Limb (tissue), 2 donors: ENCODE results near the gene KRTAP5-1.
A peak's percentile ranks its signal among the peaks of the same experiment; 100 is the strongest.
"Not testable (repeated sequence)": the region's sequence is repeated elsewhere in the genome, so short reads cannot be mapped to it uniquely, and the experiment has no call there.

Experiments
- DNase-seq, 2 donors: peaks; one replicate each; pipeline ENCODE4 v3.0.0-alpha.2; 2016; ENCODE audit errors: extremely low spot score in 2 of 2

The KRTAP5-1 gene

DNA sequence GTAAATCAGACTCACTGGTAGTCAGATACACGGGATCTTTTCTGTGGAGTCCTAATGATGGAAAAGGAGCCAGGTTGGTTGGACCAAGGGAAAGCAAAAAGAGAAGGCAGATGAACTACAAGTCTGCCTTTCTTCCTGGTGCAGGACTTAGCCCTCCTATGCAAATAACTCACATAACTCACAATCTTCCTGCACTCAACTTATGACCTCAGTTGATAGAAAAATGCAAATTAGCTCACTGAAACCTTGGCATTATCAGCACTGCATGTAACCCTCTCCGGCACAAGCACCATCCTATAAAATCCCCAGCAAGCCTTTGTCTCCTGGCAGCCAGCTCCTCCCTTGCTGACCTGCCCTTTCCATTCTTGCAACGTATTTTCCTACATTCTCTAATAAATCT, 16.6 kb upstream of the KRTAP5-1 start:
- DNase-seq: not testable (repeated sequence)

- no peak for DNase-seq
These were observed 15.5 kb upstream of the KRTAP5-1 start for GRCh38 chr11:1600626-1601025.

DNA sequence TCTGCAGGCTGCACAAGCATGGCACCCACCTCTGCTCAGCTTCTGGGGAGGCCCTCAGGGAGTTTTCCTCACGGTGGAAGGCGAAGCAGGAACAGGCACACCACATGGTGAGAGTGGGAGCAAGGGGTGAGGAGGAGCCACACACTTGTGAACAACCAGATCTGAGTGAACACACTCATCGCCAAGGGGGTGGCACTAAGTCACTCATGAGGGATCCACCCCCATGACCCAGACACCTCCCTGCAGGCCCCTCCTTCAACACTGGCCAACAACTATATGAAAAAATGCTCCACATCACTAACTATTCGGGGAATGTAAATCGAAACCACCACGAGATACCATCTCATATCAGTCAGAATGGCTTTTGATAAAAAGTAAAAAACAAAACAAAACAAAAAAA, 13.7 kb upstream of the KRTAP5-1 start:
- DNase-seq: no peak

DNA sequence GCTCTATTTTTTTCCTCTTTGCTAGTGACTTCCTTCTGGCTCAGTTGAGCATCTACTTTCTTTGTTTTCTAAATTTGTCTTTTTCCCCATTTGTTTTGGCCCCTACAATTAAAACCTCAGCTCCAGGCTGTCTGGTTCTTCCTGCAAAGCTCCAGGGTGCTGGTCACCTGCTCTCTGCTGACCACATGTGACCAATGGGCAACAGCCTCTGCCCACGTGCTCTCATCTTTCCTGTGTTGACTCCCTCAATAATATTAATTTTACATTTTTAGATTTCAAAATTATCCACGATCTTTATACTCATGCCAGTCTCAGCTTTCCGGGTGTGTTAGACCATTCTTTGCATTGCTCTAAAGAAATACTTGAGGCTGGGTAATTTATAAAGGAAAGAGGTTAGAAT, 13.3 kb upstream of the KRTAP5-1 start:
- not testable (repeated sequence) for DNase-seq

- no peak for DNase-seq
These were observed 12.9 kb upstream of the KRTAP5-1 start, which contains the start of gene KRTAP5-2 for GRCh38 chr11:1597994-1598380. Gene KRTAP5-2 (minus strand): TSS chr11:1598294. CDS start chr11:1598250, 44 bp downstream.

GRCh38 chr11:1597331-1597993, 12.4 kb upstream of the KRTAP5-1 start:
- no peak for DNase-seq

DNA sequence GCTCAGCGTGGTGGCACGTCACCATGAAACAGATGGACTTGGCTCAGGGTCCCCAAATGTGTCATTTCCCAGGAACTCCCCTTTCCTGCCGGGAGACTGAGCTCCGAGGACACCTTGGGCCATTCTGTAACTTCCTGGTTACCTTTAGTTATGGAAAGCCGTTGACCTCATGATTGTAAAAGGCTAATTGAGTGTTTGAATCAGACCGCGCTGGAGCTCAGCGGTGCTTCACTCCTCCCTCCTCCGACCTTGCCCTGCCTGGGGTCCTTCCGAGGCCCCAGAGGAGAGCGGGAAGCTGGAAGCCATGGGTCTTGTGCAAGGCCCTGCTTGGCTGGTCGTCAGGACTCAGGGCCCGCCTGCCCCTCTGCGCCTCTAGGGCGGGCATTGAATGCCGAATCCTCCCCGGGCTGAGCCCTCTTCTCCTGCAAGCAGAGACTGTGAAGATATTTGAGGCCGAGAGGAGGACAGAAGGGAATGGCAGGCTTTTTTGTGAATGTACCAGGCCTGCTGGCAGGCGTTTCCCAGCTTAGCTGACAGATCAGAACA, 11.6 kb upstream of the KRTAP5-1 start:
- not testable (repeated sequence) for DNase-seq

GRCh38 chr11:1595994-1596575, 11.0 kb upstream of the KRTAP5-1 start:
- not testable (repeated sequence) for DNase-seq

GRCh38 chr11:1592628-1593027, 7.5 kb upstream of the KRTAP5-1 start:
- no peak for DNase-seq

DNA sequence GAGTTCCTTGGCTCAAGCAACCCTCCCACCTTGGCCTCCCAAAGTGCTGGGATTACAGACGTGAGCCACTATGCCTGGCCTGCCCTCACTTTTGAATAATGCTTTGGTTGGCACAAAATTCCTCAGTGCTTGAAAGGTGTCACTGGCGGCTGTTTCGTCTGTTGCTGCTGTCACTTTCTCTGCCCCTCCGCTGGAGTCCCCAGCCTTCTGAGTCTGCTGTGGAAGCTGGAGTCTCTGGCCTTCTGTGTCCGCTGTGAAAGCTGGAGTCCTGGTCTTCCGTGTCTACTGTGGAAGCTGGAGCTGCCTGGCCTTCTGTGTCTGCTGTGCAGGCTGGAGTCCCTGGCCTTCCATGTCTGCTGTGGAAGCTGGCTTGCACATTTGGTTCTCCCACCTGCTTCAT, 4.9 kb upstream of the KRTAP5-1 start:
- no peak for DNase-seq

GRCh38 chr11:1589191-1589963, 4.3 kb upstream of the KRTAP5-1 start:
- DNase-seq: not testable (repeated sequence)

GRCh38 chr11:1586699-1587098, 1.6 kb upstream of the KRTAP5-1 start:
- no peak for DNase-seq

- DNase-seq: not testable (repeated sequence)
These were observed 2.2 kb downstream of the KRTAP5-1 start for GRCh38 chr11:1582909-1583308.

- no peak for DNase-seq
These were observed 3.1 kb downstream of the KRTAP5-1 start for GRCh38 chr11:1581976-1582375.

DNA sequence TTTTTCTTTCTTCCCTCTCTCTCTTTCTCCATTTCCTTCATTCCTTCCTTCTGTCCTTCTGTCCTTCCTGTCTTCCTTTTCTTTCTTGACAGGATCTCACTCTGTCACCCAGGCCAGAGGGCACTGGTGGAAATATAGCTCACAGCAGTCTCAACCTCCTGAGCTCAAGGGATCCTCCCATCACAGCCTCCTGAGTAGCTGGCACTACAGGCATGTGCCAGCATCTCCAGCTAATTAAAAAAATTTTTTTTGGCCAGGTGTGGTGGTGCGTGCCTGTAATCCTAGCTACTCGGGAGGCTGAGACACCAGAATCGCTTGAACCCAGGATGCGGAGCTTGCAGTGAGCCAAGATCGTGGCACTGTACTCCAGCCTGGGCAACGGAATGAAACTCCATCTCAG, 8.3 kb downstream of the KRTAP5-1 start:
- DNase-seq: no peak

GRCh38 chr11:1575756-1576155, 9.3 kb downstream of the KRTAP5-1 start:
- DNase-seq: not testable (repeated sequence)

DNA sequence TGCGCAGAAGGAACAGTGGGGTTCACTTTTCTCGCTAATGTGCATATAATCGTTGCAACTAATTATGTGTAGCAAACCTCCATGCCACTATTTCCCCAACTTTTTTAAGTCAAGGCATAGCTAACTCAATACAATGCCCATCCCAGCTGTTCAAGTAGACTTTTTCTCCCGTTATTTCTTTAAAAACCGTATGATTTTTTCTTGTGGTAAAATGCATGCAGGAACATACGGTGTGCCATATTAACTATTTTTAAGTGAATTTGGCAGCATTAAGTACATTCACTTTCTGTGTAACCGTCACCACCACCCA, 10.2 kb downstream of the KRTAP5-1 start:
- no peak for DNase-seq

GRCh38 chr11:1574238-1574932, 10.7 kb downstream of the KRTAP5-1 start:
- DNase-seq: peak; percentile 44 to 80

DNA sequence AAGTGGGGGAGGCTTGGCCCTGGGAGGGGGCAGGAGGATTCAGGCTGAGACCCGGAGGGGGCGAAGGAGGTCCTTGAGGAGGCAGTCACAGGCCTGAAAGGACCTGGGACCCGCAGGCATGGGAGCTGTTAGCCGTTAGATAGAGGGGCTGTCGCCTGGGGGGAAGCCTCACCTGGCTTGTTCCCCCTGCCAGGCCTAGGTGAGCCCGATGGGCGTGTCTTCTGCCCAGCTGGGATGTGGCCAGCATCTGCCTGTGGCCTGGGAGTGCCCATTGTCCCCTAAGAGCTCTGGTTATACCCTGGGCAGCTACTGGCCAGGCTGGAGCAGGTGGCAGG, 11.2 kb downstream of the KRTAP5-1 start:
- DNase-seq: peak in 1 of 2 donors; percentile 56

DNA sequence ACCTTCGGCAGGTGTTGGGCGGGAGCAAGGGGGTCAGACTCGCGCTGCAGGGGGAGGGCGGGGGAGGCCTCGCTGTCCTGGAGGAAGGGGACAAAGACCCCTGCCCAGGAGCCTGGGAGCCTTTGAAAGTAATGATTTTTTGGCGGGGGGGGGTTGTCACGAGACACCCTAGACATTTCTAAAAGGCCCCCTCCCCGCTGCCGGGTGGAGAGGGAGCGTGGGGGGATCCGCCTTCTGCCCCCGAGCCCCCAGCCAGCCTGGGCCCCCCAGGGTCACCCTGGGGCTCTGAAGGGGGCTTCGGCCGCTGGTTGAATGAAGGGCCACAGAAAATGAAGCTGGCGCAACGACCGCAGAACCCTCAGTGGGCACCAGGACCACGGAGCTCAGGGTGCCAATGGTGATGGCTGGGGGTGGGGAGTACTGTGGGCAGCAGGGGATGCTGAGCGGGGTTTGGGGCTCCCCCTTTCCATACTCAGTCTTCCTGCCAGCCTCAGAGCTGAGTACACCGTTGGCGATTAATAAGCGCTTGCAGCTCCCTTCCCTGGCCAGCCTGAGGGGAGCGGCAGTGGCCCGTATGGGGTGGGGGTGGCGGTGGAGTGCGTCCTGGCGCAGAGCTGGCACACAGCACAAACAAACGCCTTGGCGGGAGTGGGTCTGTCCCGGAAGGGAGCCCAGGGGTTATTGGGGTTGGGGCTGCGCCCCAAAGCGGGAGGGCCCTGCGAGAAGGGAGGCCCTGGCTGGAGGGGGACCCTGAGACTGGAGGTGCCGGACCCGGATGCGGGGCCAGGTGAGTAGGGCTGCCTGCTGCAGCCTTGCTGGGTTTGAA, 11.8 kb downstream of the KRTAP5-1 start:
- peak in 1 of 2 donors; percentile 62 for DNase-seq
